ENCODE results near the gene ZSCAN20.

ZSCAN20 gene

DNA sequence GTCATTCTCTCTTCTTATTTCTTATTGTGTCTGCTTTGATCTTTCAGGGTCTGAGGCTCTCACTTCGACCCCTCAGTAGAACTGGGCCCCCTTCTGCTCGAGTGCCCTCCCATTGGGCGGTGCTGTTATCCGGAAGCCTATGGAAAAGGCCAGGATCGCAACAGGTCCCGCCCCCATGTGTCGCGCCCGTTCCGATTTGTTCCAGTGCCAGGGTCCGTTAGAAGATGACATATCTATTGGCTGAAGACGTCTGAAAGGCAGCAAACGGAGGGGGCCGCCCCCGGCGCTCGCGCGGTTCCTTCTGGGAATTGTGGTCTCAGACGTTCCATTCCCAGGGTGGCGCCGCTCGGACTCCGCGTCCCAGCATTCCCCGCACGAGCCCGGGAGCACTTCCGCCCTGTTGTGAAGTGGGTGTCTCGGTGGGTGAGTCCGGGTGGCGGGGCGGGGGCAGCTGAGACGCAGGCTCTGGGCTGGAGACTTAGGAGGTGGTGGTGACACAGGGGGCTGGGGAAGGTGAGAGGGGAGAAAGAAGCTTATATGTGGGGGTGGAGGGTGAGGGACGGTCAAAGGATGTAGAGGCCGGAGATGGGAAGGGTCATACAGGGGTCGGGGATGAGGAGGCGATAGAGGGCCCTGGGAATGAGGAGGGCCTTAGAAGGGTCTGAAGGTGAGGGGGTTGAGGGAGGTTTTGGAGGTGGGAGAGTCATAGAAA, at the start of gene ZSCAN20:
ZSCAN20 (plus strand) TSS at position 377 of the 712 bp plus-strand sequence. CDS start 6,644 bp downstream, outside the sequence.
- DNase-seq = peak; percentile 51

- no peak for DNase-seq
These were observed 48.2 kb upstream of the ZSCAN20 start for GRCh38 chr1:33424205-33424604.

DNA sequence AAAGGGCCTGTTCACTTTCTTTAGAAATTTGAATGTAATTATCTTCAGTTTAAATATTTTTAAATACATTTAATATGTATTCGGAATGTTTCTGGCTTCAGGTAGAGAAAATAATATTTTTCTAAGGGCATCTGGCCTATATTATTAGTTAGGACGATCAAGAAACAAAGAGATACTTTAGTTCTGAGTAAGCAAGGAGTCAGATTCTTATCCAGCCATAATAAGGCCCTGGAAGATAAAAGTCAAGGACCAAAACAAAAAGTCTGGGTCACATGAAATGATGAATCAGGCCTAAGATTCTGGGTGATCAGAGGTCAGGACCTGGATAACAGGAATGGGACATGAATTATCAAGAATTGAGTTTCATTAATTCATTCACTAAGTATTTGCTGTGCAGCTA, 47.8 kb upstream of the ZSCAN20 start:
- no peak for DNase-seq

DNA sequence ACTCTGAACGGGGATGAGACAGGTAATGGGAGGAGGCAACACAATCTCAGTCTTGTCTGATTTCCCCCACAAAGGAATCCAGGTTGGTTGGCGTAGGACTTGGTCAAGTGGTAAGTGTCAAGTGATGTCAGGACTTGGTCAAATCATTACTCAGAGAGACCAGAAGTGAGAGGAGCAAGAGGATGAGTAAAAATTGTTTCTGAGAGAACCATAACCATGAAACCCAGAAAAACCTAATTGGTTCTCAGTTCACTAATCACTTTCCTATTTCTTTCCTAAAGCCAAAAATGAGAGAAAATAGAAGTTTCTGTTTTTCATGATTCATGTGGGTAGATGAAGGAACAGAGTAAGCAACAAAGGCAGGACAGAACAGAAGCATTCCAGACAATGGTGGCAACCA, 46.5 kb upstream of the ZSCAN20 start:
- no peak for DNase-seq

DNA sequence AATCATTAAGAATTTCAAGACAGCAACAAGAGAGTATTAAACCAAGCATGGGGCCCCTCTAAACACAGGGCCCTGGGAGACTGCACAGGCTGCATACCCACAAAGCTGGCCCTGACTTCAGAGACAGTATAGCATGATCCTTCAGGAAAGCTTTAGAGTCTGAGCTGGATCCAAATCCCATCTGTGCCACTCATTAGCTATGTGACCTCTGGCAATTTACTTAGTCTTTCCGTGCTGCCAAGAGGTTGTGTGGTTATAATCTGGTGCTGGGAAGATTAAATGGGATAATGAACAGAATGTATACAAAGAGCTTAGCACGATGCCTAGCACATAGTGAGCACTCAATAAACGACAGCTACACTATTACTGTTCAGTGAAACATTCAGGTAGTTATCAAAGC, 45.5 kb upstream of the ZSCAN20 start:
- no peak for DNase-seq

DNA sequence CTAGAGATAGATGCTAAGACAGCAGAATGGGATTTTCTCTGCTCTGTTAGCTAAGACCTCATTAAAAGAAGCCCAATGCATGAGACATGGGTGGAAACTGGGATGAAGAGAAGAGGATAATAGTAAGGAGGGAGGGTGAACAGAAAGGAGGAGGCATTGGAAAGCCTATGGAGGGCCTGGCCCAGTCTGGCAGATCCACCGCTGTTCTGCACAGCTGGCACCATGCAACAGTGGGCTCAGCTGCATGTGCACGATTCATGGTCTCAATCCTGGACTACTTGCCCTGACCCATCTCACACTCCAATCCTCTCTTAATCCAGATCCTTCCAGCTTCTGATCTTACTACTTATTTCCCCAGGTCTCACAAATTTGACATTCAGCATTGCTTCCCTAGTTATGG, 43.8 kb upstream of the ZSCAN20 start:
- no peak for DNase-seq

DNA sequence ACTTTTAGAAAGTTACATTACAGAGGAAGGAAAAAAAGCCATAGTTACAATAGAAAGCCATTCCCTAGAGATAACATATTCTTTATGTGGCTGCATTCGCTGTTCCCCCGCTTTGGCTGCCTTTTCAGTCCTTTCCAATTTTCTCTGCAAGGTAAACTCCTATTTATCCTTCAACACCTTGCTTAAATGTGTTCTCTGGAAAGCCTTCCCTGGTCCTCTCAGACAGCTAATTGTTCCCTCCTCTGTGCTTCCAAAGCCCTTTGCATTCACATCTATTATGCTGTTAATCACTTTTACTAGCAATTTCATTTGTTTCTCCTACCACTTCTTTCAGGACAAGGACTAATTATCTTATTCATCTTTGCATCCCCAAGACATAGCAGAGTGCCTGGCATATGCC, 43.1 kb upstream of the ZSCAN20 start:
- no peak for DNase-seq

DNA sequence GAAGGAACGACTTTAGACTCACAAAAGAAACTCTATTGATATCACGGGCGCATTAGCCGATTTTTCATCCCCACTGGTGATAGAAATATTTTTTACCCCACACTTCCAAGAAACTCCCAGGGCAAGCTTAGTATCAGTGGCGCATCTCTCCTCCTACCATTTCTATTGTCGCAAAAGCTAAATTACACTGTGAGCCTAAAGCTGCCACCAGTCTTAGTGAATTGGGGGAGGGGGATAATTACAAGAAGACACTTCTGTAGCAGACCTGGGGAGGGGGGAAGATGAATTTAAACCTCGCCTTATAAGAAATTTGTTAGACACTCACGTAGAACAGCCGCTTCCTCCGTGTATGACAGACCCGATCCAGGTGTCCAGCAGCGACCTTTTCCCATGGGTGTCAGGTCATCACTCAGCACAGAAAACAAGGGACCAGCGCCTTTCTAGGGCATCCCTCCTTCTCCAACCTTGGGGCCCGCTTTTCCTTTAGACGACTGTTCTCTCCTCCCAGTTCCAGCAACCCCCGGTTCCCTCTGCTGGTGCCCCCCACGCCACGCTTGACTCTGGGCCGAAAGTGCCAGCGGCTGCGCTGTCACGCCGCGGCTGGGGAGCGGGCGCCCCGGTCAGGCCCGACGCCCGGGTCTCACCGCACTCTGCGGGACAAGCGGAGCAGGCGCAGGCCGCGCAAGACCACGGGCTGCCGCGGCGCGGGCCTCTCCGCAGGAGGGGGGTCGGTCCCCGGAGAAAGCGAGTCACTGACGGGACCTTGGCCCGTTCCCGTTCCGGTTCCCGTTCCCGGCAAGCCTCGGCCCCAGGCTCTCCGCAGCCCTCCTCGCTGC, 42.4 kb upstream of the ZSCAN20 start:
- DNase-seq = no peak

DNA sequence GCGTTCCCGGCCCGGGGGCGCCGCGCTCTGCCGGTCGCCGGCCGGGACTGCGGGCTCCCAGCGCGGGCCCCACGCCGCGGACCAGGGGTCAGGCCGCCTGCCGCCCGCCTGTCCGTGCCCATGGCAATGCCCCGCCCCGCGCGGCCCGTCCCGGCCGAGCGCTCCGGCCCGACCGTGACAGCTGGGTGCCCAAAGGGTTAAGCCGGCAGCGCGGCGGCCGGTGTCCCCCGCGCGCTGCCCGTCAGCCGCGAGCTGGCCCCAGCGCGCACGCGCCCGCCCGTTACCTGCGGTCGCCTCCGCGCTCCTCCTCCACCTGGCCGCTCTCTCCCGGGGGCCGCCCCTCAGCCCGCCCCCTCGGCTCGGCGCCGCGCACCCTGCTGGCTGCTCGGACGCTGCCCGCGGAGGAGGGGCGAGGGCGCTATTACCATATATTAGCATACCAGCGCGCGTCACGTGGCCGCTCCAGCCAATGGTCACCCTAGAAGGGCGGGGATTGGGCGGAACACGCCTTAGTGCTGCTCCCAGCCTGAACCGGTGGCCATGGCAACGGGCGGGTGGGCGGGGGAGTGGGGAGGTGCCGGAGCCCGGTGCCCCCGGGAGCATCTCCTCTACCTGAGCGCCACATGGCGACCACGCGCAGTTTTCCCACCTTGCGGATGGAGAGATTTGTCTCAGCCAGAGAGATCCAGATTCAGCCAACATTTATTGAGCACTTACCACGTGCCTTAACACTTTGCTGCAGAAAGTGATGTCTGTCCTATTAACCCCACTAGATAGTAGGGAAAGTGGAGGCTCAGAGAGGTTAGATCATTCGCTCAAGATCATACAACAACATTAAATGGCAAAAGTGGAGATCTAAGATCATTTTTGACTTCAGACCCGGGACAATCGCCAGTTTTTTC, 41.5 kb upstream of the ZSCAN20 start, which contains the start of gene PHC2:
PHC2 (minus strand) TSS at position 404 of the 902 bp plus-strand sequence. CDS start 55,556 bp downstream, outside the sequence.
- DNase-seq = peak; percentile 80

- DNase-seq = no peak
These were observed 38.7 kb upstream of the ZSCAN20 start for GRCh38 chr1:33433509-33434362.

DNA sequence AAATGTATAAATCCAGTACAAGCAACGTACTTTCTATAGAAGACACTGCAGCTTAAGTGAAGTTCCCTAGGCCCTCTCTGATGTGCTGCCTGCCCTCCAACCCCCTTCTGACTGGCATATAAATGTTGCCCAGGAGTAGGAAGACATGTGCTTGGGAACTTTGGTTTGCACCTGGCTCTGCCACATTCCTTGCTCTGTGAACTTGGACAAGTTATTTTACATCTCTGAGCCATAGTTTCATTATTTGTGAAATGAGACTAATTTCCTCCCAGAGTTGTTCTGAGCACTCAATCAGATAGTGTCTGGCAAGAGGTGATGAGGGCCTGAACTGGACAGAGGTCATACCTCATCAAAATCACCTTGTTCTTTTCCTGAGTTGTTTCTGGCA, 38.1 kb upstream of the ZSCAN20 start:
- DNase-seq = no peak

GRCh38 chr1:33435096-33435820, 37.2 kb upstream of the ZSCAN20 start:
- no peak for DNase-seq

GRCh38 chr1:33436557-33437285, 35.7 kb upstream of the ZSCAN20 start:
- no peak for DNase-seq

DNA sequence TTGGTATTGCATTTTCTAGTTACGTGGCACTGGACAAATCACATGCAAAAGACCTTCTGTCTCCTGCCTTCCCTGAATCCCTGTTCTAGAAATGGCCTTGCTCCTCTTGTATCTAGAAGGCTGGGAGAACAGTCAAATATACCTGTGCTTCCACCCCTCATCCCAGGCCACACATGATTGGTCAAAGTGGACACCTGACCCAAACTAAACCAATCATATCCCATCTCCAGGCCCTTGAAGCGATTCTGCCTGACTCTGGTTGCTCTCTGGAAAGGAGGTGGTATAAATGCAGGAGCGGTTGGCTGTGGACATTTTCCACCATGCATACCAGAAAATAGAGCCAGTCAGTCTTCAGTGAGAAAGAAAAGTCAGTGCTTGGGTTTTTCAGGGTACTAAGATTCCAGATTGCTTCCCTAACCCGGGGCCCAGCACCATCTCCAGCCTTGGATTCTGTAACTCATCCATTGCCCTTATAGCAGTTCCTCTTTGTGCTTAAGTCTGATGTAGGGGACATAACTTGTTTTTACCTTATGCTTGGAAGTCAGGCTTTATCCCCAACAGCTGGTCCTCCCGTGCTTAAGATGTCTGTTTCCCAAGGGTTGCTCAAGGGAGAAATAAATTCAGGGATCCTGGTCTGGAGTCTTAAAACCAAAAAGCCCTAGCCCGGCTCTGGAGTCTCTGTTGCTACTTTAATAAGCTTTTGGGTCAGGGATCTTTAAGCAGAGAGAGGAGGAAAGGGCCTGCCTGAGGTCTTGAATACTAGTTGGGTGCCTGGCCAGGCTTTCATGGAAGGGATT, 33.9 kb upstream of the ZSCAN20 start:
- DNase-seq = no peak

DNA sequence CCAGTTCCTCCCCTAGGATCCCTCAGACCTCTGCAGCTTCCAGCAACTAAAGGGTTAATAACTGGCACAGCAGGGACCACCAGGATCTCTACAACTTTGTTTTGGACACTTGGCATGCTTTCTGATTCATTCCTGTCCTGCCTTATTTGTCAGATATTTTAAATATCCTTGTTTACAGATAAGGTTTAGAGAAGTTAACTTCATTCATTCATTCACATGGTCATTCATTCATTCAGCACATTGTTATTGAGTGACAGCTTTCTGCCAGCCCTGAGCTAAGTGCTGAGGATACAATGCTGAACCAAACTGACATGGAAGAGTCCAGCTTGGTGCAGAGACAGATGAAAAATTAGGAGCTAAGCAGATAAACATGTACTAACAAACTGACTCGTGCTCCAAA, 32.8 kb upstream of the ZSCAN20 start:
- DNase-seq = no peak

DNA sequence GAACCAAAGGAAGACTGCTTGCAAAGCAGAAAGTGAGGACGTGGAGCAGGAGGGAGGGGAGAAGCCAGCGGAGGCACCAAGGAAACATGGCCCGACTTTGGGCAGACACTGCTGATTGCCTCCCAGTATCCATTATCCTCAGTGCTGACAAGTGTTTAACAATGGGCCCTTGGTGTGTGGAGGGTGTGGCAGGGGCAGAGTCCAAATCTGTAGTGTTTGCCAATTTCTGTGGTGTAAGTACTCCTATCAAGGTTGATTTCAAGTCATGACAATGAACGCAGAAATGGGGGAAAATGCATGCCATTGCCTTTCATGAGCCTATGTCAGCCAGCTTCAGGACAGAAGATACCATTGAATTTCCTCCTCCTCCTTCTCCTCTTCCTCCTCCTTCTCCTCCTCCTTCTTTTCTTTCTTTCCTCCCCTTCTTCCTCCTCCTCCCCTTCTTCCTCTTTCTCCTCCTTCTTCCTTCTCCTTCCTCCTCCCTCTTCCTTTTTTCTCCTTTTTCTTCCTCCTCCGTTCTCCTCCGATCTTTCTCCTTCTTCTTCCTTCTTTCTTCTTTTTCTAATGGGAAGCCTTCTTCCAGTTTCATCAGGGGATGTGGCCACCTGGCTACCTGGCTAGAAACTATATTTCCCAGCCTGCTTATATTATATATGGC, 31.2 kb upstream of the ZSCAN20 start:
- no peak for DNase-seq

DNA sequence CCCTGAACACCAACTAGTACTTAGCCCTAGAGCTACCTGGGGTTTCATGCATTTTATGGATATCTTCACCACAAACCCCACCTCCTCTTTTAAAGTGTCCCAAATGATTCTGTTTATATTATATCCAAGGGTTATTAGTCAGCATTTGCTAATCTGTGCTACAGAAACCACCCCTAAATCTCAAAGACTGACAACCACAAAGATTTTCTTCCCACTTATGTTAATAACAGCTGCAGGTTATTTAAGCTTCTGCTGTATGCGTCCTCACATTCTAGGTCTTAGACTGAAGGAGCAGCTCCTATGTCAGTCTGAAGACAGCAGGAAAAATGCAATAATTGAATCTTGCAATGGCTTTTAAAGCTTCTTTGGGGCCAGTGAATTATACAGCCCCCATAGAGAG, 30.3 kb upstream of the ZSCAN20 start:
- no peak for DNase-seq

DNA sequence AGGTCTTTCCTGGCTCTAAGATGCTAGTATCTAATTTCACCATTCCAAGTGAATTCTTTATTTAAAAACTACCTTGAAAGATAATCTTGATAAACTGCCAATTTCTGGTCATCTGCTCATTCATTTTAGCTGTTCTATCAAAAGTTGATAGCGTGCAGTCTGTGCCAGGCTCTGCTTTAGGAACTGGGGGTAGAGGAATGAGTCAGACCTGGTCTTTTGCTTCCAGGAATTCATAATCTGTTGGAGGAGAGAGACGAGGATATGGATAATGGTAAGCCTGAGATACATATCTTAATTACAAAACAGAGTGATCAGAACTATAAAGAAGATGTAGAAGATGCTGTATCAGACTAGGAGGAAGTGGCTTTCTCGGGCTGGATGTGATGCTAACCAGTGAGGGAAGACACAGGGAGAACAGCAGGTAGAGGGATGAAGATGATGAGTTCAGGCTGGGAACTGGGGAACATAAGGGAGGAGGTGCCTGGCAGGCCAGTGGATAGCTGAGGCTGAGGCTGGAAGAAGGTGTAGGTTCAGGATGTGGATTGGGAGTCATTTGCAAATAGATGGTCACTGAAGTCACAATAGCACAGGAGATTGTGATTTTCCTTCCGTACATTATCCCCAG, 29.3 kb upstream of the ZSCAN20 start:
- DNase-seq = no peak

DNA sequence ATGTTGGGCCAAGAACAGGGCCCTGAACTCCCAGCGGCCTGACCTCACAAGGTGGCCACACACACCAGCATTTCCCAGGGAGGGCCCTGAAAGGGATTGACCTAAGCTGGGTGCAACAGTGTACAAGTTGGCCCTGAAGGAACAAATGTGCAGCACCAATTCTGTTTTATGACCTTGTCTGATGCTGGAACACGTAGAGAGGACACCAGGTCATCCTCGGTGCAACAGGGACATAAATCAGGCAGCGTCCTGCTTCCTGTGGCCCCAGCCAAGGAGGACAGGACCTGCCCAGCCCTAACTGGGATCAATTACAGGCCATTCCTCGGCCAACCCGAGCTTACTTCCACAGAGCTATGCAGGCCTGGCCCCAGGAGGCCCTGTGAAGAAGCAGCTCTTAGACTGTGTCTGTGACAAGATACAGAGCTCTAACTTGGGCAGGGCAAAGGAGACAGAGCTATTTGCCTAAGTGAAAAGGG, 28.7 kb upstream of the ZSCAN20 start:
- no peak for DNase-seq
